HEK293 (cell line): ENCODE data around the gene MALRD1.

Source experiments
- CTCF ChIA-PET: fragments of 350-600 bp; formaldehyde crosslinking; extraction: SDS; loops from one replicate; lab custom pipeline; 2021; ENCODE audit warnings: antibody characterized with exemption; lab: Yijun Ruan, JAX
- POLR2A ChIA-PET: fragments of 300-600 bp; formaldehyde crosslinking; extraction: SDS; loops from one replicate; lab custom pipeline; 2020; ENCODE audit warnings: antibody characterized with exemption, inconsistent platforms; lab: Yijun Ruan, JAX
- H3K27ac ChIP-seq: fragments of 200-500 bp; sonication (Bioruptor generic); 2 replicates; pipeline ENCODE4 v1.5.1; 2014; ENCODE audit warnings: low read depth, low read length, control low read depth, inconsistent platforms; ENCODE audit errors: extremely low read depth
- H3K36me3 ChIP-seq, 2 experiments: fragments of 200-500 bp in 1 of 2; sonication (Bioruptor generic) in 1 of 2; 1 replicate in 1 of 2; 2 replicates in 1 of 2; pipeline ENCODE4 v1.5.1; 2014 to 2017; ENCODE audit warnings: inconsistent platforms in 2 of 2, low read length in 2 of 2; ENCODE audit not compliant: control insufficient read depth in 2 of 2, insufficient read depth in 1 of 2
- H3K4me1 ChIP-seq: fragments of 200-500 bp; sonication (Bioruptor generic); 2 replicates; pipeline ENCODE4 v1.5.1; 2014; ENCODE audit warnings: mild to moderate bottlenecking, low read length, inconsistent platforms; ENCODE audit not compliant: control insufficient read depth, insufficient read depth
- H3K4me3 ChIP-seq: 2 replicates; pipeline ENCODE4 v1.5.1; 2011; ENCODE audit warnings: low read depth, mild to moderate bottlenecking, control low read depth, low read length, moderate library complexity
- H3K9me3 ChIP-seq: fragments of 200-500 bp; sonication (Bioruptor generic); 2 replicates; pipeline ENCODE4 v1.5.1; 2014; ENCODE audit warnings: low read depth, low read length, inconsistent platforms; ENCODE audit not compliant: control insufficient read depth, insufficient read depth
- GFI1B ChIP-seq: fragments of 450-650 bp; formaldehyde crosslinking; IDR thresholded peaks from 2 replicates; pipeline ENCODE4 v1.5.1; 2016; ENCODE audit warnings: missing biosample characterization, missing genetic modification characterization
- GLIS1 ChIP-seq: fragments of 450-650 bp; formaldehyde crosslinking; IDR thresholded peaks from 2 replicates; pipeline ENCODE4 v1.5.1; 2016; ENCODE audit warnings: missing biosample characterization, missing genetic modification characterization
- GLIS2 ChIP-seq: fragments of 450-650 bp; formaldehyde crosslinking; IDR thresholded peaks from 2 replicates; pipeline ENCODE4 v1.5.1; 2016; ENCODE audit warnings: missing biosample characterization, missing genetic modification characterization
- KLF16 ChIP-seq: fragments of 450-650 bp; formaldehyde crosslinking; IDR thresholded peaks from 2 replicates; pipeline ENCODE4 v1.5.1; 2017; ENCODE audit warnings: missing biosample characterization, missing genetic modification characterization
- OSR2 ChIP-seq: fragments of 450-650 bp; formaldehyde crosslinking; IDR thresholded peaks from 2 replicates; pipeline ENCODE4 v1.5.1; 2016; ENCODE audit warnings: missing biosample characterization, missing genetic modification characterization
- REPIN1 ChIP-seq: fragments of 450-650 bp; formaldehyde crosslinking; IDR thresholded peaks from 2 replicates; pipeline ENCODE4 v1.5.1; 2017; ENCODE audit warnings: missing biosample characterization, missing genetic modification characterization, low read depth
- SCRT2 ChIP-seq: fragments of 450-650 bp; formaldehyde crosslinking; IDR thresholded peaks from 2 replicates; pipeline ENCODE4 v1.5.1; 2016; ENCODE audit warnings: missing biosample characterization, missing genetic modification characterization
- TCF7L2 ChIP-seq: IDR thresholded peaks from 2 replicates; pipeline ENCODE4 v1.6.1; 2011; ENCODE audit warnings: low read depth, mild to moderate bottlenecking, inconsistent platforms, low read length, moderate library complexity, borderline replicate concordance
- ZBTB1 ChIP-seq: fragments of 450-650 bp; formaldehyde crosslinking; IDR thresholded peaks from 2 replicates; pipeline ENCODE4 v1.5.1; 2016; ENCODE audit warnings: missing biosample characterization, missing genetic modification characterization
- ZBTB21 ChIP-seq: fragments of 450-650 bp; formaldehyde crosslinking; IDR thresholded peaks from 2 replicates; pipeline ENCODE4 v1.5.1; 2017; ENCODE audit warnings: missing biosample characterization, missing genetic modification characterization
- ZBTB26 ChIP-seq: fragments of 450-650 bp; formaldehyde crosslinking; optimal IDR thresholded peaks from 2 replicates; pipeline ENCODE3; 2016; ENCODE audit warnings: missing biosample characterization, mild to moderate bottlenecking, missing genetic modification characterization
- ZFP3 ChIP-seq: fragments of 450-650 bp; formaldehyde crosslinking; IDR thresholded peaks from 2 replicates; pipeline ENCODE4 v1.5.1; 2016; ENCODE audit warnings: low read depth, missing biosample characterization, missing genetic modification characterization
- ZNF112 ChIP-seq: fragments of 450-650 bp; formaldehyde crosslinking; IDR thresholded peaks from 2 replicates; pipeline ENCODE4 v1.5.0; 2017; ENCODE audit warnings: missing biosample characterization, missing genetic modification characterization
- ZNF132 ChIP-seq: fragments of 450-650 bp; formaldehyde crosslinking; IDR thresholded peaks from 2 replicates; pipeline ENCODE4 v1.5.1; 2017; ENCODE audit warnings: missing biosample characterization, missing genetic modification characterization, borderline replicate concordance
- ZNF239 ChIP-seq: fragments of 450-650 bp; formaldehyde crosslinking; IDR thresholded peaks from 2 replicates; pipeline ENCODE4 v1.5.1; 2016; ENCODE audit warnings: missing biosample characterization, missing genetic modification characterization
- ZNF248 ChIP-seq: fragments of 450-650 bp; formaldehyde crosslinking; IDR thresholded peaks from 2 replicates; pipeline ENCODE4 v1.5.1; 2017; ENCODE audit warnings: missing biosample characterization, missing genetic modification characterization
- ZNF302 ChIP-seq: fragments of 450-650 bp; formaldehyde crosslinking; IDR thresholded peaks from 2 replicates; pipeline ENCODE4 v1.5.1; 2016; ENCODE audit warnings: missing biosample characterization, missing genetic modification characterization, low read depth
- ZNF350 ChIP-seq: fragments of 450-650 bp; formaldehyde crosslinking; IDR thresholded peaks from 2 replicates; pipeline ENCODE4 v1.5.0; 2017; ENCODE audit warnings: missing biosample characterization, mild to moderate bottlenecking, missing genetic modification characterization
- ZNF37A ChIP-seq: fragments of 450-650 bp; IDR thresholded peaks from 2 replicates; pipeline ENCODE4 v1.5.1; 2018; ENCODE audit warnings: missing biosample characterization, missing genetic modification characterization
- ZNF423 ChIP-seq: fragments of 450-650 bp; formaldehyde crosslinking; IDR thresholded peaks from 2 replicates; pipeline ENCODE4 v1.5.1; 2016; ENCODE audit warnings: missing biosample characterization, missing genetic modification characterization
- ZNF426 ChIP-seq: fragments of 450-650 bp; formaldehyde crosslinking; IDR thresholded peaks from 2 replicates; pipeline ENCODE4 v1.5.1; 2017; ENCODE audit warnings: missing biosample characterization, missing genetic modification characterization, mild to moderate bottlenecking, inconsistent platforms, moderate library complexity
- ZNF530 ChIP-seq: fragments of 450-650 bp; formaldehyde crosslinking; IDR thresholded peaks from 2 replicates; pipeline ENCODE4 v1.5.1; 2016; ENCODE audit warnings: low read depth, missing biosample characterization, missing genetic modification characterization
- ZNF544 ChIP-seq: fragments of 450-650 bp; formaldehyde crosslinking; IDR thresholded peaks from 2 replicates; pipeline ENCODE4 v1.5.0; 2017; ENCODE audit warnings: missing biosample characterization, missing genetic modification characterization
- ZNF571 ChIP-seq: fragments of 450-650 bp; formaldehyde crosslinking; IDR thresholded peaks from 2 replicates; pipeline ENCODE4 v1.5.0; 2017; ENCODE audit warnings: missing biosample characterization, missing genetic modification characterization
- ZNF623 ChIP-seq: fragments of 450-650 bp; formaldehyde crosslinking; IDR thresholded peaks from 2 replicates; pipeline ENCODE4 v1.5.1; 2016; ENCODE audit warnings: missing biosample characterization, missing genetic modification characterization
- ZNF658 ChIP-seq: fragments of 450-650 bp; formaldehyde crosslinking; IDR thresholded peaks from 2 replicates; pipeline ENCODE4; 2016; ENCODE audit warnings: missing biosample characterization, missing genetic modification characterization
- ZNF777 ChIP-seq: fragments of 450-650 bp; formaldehyde crosslinking; IDR thresholded peaks from 2 replicates; pipeline ENCODE4 v1.5.1; 2017; ENCODE audit warnings: missing biosample characterization, missing genetic modification characterization, borderline replicate concordance
- ZXDB ChIP-seq: fragments of 450-650 bp; formaldehyde crosslinking; IDR thresholded peaks from 2 replicates; pipeline ENCODE4 v1.5.1; 2016; ENCODE audit warnings: missing biosample characterization, missing genetic modification characterization
- TF ChIP-seq, protein P1 (sequence below): fragments of 450-650 bp; IDR thresholded peaks from 2 replicates; pipeline ENCODE4 v1.5.1; 2018; ENCODE audit warnings: missing biosample characterization, mild to moderate bottlenecking, missing genetic modification characterization
- TF ChIP-seq, protein P2 (sequence below): fragments of 450-650 bp; formaldehyde crosslinking; IDR thresholded peaks from 2 replicates; pipeline ENCODE4 v1.5.1; 2016; ENCODE audit warnings: missing biosample characterization, missing genetic modification characterization

MALRD1 gene

GRCh38 chr10:19626156-19626555, 577.6 kb downstream of the MALRD1 start:
- Histone ChIP-seq H3K4me1 (no peaks in the 10 kb centered on the region), H3K27ac (no peak overlapping the region), H3K9me3 (no peaks in the 10 kb centered on the region), H3K36me3 (no peaks in the 10 kb centered on the region), H3K4me3 (no peak overlapping the region)
- CTCF ChIA-PET, result interaction anchor here (0.6 kb wide), 1 partner anchor 210 kb away, joined by 7 read pairs; no protein-coding TSS in a partner anchor
- POLR2A ChIA-PET, result no interaction called here
- no peak for TF ChIP-seq GFI1B (tag by site-specific recombination)
- no peak for TF ChIP-seq ZNF239
- TF ChIP-seq ZBTB21 (tag by site-specific recombination), result no peak
- TF ChIP-seq, protein P1, sequence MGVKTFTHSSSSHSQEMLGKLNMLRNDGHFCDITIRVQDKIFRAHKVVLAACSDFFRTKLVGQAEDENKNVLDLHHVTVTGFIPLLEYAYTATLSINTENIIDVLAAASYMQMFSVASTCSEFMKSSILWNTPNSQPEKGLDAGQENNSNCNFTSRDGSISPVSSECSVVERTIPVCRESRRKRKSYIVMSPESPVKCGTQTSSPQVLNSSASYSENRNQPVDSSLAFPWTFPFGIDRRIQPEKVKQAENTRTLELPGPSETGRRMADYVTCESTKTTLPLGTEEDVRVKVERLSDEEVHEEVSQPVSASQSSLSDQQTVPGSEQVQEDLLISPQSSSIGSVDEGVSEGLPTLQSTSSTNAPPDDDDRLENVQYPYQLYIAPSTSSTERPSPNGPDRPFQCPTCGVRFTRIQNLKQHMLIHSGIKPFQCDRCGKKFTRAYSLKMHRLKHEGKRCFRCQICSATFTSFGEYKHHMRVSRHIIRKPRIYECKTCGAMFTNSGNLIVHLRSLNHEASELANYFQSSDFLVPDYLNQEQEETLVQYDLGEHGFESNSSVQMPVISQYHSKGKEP (tag by site-specific recombination), result no peak
- TF ChIP-seq ZNF423 (tag by site-specific recombination), result no peak
- no peak for TF ChIP-seq ZBTB1 (tag by site-specific recombination)
- TF ChIP-seq ZNF132, result no peak
- TF ChIP-seq ZNF302 (tag by site-specific recombination), result no peak
- TF ChIP-seq TCF7L2, result no peak
- no peak for TF ChIP-seq ZNF623 (tag by site-specific recombination)

DNA sequence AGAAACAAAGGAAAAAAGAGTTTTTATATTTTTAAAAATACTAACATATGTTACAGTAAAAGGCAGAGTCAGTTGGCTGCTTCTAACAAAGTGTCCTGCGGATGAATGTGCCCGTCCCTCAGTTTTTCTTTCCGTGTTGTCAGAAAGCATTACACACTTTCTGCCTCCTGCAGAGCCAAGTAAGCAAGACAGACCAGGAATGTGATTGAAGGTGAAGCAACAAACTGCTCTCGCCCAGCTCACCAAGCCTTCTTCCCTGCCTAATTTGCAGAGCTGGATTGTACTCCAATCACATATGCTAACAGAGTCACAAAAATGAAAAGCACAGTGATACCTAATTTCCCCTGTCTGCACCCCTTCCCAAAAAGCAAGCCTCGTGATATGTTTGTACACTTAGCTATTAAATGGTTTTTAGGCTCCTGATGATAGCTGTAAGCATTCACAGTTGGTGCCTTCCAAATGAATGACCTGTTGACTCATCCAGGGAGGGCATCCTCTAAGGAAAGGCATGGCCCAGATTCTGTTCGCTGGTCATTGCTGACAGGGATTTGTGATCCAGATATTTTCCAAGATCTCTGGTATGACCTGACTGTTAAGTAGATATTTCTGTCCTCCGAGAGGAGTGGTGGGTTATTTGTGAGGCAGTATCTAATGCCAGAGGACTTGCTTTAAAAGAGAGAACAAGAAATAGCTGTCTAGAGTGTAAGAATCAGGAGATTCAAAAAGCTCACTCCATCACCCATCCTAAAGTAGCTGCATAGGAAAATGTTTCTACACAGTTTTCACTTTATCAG, 580.4 kb downstream of the MALRD1 start:
- Histone ChIP-seq H3K4me3 (no peak overlapping the region), H3K36me3 (no peaks in the 10 kb centered on the region), H3K9me3 (no peaks in the 10 kb centered on the region), H3K4me1 (no peaks in the 10 kb centered on the region), H3K27ac (no peak overlapping the region)
- TF ChIP-seq ZNF350, result no peak
- no peak for TF ChIP-seq ZNF530 (tag by site-specific recombination)
- TF ChIP-seq SCRT2 (tag by site-specific recombination), result 0 out of 2 replicates have a peak, but pooled peaks have one; percentile 35
- no peak for TF ChIP-seq ZNF426
- ChIA-PET POLR2A (no interaction called here), CTCF (interaction anchor here (0.7 kb wide), 1 partner anchor 169 kb away, joined by 3 read pairs; no protein-coding TSS in a partner anchor)

- H3K4me3 ChIP-seq, result no peak overlapping the region
Observed at GRCh38 chr10:19629567-19629966, 581.0 kb downstream of the MALRD1 start.

More at GRCh38 chr10:19629567-19629966, 581.0 kb downstream of the MALRD1 start:
- TF ChIP-seq GLIS1 (tag by site-specific recombination) (no peak), ZNF112 (no peak), ZNF658 (tag by site-specific recombination) (no peak), ZXDB (tag by site-specific recombination) (no peak), ZBTB26 (tag by site-specific recombination) (no peak), KLF16 (no peak), OSR2 (tag by site-specific recombination) (no peak), ZNF37A (tag by site-specific recombination) (no peak), ZNF571 (tag by site-specific recombination) (no peak), GLIS2 (no peak), ZNF544 (tag by site-specific recombination) (no peak), REPIN1 (tag by site-specific recombination) (no peak), ZNF777 (tag by site-specific recombination) (no peak), ZNF248 (tag by site-specific recombination) (no peak), ZFP3 (tag by site-specific recombination) (no peak), ZNF623 (tag by site-specific recombination) (no peak)
- TF ChIP-seq, protein P2, sequence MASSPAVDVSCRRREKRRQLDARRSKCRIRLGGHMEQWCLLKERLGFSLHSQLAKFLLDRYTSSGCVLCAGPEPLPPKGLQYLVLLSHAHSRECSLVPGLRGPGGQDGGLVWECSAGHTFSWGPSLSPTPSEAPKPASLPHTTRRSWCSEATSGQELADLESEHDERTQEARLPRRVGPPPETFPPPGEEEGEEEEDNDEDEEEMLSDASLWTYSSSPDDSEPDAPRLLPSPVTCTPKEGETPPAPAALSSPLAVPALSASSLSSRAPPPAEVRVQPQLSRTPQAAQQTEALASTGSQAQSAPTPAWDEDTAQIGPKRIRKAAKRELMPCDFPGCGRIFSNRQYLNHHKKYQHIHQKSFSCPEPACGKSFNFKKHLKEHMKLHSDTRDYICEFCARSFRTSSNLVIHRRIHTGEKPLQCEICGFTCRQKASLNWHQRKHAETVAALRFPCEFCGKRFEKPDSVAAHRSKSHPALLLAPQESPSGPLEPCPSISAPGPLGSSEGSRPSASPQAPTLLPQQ, result no peak
- TF ChIP-seq, all 188 proteins: peak for 0
- Histone ChIP-seq H3K9me3 (no peaks in the 10 kb centered on the region), H3K27ac (no peak overlapping the region), H3K4me1 (no peaks in the 10 kb centered on the region), H3K36me3 (no peaks in the 10 kb centered on the region)
- CTCF ChIA-PET, result interaction anchor here (0.7 kb wide), 1 partner anchor 168 kb away, joined by 3 read pairs; no protein-coding TSS in a partner anchor
- POLR2A ChIA-PET, result no interaction called here
